Sigmoid colon (tissue), 4 donors: ENCODE measurements around the gene PPARA.

ENCODE experiments used
- CTCF ChIP-seq, 4 experiments: fragments of 450-650 bp in 3 of 4; fragments of 200-600 bp in 1 of 4; IDR thresholded peaks; one replicate each; pipeline ENCODE4 v1.5.1; 2016 to 2019; ENCODE audit warnings: antibody characterized with exemption in 4 of 4, mild to moderate bottlenecking in 3 of 4, moderate library complexity in 2 of 4
- POLR2A ChIP-seq, 2 donors: fragments of 450-650 bp; IDR thresholded peaks; one replicate each; pipeline ENCODE4 v1.6.1; 2016; ENCODE audit warnings: antibody characterized with exemption in 2 of 2, mild to moderate bottlenecking in 2 of 2, moderate library complexity in 2 of 2
- POLR2AphosphoS5 ChIP-seq, 4 donors: sonication (generic); formaldehyde crosslinking; IDR thresholded peaks; one replicate each; pipeline ENCODE4 v1.6.1; 2017; ENCODE audit warnings: antibody characterized with exemption in 4 of 4

- TF ChIP-seq POLR2A (IDR thresholded peaks at IDR 0.05) (no peak), CTCF (IDR thresholded peaks at IDR 0.05) (no peak), POLR2AphosphoS5 (IDR thresholded peaks at IDR 0.05) (no peak)
Observed at GRCh38 chr22:46142548-46143490, 7.5 kb upstream of the PPARA start.
